Retinal pigment epithelial cell (primary cell): ENCODE results near the gene VWDE.

Source experiments
- DNase-seq: peaks from one replicate; pipeline ENCODE4 v3.0.0-alpha.2; 2010; ENCODE audit warnings: low read depth
- H3K4me3 ChIP-seq: 2 replicates; pipeline ENCODE4 v1.5.1; 2011; ENCODE audit warnings: mild to moderate bottlenecking, low read length, control low read depth, moderate library complexity
- TF ChIP-seq, protein P1 (sequence below): conservative IDR thresholded peaks from 2 replicates; pipeline ENCODE4 v1.5.1; 2011; ENCODE audit warnings: low read depth, low read length, control low read depth, inconsistent platforms

VWDE gene

GRCh38 chr7:12328888-12329770 lies 74.5 kb downstream of the VWDE start:
- TF ChIP-seq, protein P1, sequence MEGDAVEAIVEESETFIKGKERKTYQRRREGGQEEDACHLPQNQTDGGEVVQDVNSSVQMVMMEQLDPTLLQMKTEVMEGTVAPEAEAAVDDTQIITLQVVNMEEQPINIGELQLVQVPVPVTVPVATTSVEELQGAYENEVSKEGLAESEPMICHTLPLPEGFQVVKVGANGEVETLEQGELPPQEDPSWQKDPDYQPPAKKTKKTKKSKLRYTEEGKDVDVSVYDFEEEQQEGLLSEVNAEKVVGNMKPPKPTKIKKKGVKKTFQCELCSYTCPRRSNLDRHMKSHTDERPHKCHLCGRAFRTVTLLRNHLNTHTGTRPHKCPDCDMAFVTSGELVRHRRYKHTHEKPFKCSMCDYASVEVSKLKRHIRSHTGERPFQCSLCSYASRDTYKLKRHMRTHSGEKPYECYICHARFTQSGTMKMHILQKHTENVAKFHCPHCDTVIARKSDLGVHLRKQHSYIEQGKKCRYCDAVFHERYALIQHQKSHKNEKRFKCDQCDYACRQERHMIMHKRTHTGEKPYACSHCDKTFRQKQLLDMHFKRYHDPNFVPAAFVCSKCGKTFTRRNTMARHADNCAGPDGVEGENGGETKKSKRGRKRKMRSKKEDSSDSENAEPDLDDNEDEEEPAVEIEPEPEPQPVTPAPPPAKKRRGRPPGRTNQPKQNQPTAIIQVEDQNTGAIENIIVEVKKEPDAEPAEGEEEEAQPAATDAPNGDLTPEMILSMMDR: no peak
- H3K4me3 ChIP-seq: no peak overlapping the region
- no peak for DNase-seq

DNA sequence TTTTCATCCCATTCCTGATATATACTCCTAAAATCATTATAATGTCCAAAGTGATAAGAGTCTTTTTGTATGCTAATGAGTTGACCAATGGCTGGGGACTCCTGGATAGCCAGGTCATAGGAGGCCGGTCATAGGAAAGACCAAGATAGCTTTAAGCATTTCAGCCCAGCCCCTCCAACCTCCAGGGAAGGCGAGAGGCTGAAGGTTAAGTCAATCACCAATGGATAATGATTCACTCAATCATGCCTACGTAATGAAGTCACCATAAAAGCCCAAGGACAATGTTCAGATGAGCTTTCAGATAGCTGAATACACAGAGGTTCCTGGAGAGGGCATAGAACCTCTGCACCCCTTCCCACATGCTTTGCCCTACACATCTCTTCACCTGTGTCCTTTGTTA lies 75.7 kb downstream of the VWDE start:
- no peak for DNase-seq
- TF ChIP-seq, protein P1: no peak

DNA sequence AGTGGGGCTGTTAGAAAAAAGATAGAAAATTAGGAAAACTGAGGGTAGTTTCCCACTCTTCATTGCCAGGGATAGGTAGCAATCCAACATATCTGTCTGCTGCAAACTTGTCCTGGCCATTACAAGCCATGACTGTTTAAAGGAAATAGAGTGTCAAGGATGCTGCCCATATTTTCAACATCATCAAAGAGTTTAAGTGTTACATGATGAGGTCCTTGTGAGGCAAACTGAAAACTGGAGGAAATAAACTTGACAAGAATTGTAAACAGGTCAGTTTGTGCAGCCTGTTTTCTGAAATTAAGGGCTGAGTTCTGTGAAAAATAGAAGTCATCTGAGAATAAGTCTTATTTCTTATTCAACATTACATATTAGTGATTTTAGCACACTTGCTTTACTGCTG lies 78.0 kb downstream of the VWDE start:
- H3K4me3 ChIP-seq: no peak overlapping the region
- no peak for DNase-seq
- TF ChIP-seq, protein P1: no peak

More for the DNA sequence above, 75.7 kb downstream of the VWDE start:
- no peak overlapping the region for H3K4me3 ChIP-seq

DNA sequence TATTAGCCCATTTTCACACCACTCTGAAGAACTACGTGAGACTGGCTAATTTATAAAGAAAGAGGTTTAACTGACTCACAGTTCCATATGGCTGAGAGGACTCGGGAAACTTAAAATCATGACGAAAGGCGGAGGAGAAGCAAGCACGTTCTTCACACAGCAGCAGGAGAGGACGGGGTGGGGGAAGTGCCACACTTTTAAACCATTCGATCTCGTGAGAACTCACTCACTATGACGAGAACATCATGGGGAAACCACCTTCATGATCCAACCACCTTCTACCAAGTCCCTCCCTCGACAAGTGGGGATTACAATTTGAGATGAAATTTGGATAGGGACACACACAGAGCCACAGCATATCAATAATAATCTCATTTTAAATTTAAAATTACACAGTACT lies 80.2 kb downstream of the VWDE start:
- peak; percentile 10 for DNase-seq
- TF ChIP-seq, protein P1: no peak
- no peak overlapping the region for H3K4me3 ChIP-seq

DNA sequence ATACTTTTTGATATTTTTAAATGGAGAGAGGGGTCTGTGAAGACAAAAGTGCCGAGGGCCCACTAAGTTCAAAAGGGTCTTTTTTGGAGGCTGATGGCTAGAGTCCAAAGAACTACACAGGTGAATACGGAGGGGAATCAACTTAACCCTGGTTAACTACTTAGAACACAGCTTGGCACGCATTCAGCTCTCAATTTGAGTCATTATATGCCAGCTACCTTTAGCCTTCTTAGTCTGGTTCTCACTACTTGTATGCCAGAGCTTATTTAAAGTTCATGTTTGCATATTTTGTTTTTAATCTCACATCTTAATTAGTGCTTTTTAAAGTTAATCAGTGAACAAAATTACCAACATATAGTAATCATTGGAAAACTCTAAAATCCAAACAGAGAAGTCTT lies 80.8 kb downstream of the VWDE start:
- peak; percentile 34 for DNase-seq
- TF ChIP-seq, protein P1: no peak
- H3K4me3 ChIP-seq: no peak overlapping the region

DNA sequence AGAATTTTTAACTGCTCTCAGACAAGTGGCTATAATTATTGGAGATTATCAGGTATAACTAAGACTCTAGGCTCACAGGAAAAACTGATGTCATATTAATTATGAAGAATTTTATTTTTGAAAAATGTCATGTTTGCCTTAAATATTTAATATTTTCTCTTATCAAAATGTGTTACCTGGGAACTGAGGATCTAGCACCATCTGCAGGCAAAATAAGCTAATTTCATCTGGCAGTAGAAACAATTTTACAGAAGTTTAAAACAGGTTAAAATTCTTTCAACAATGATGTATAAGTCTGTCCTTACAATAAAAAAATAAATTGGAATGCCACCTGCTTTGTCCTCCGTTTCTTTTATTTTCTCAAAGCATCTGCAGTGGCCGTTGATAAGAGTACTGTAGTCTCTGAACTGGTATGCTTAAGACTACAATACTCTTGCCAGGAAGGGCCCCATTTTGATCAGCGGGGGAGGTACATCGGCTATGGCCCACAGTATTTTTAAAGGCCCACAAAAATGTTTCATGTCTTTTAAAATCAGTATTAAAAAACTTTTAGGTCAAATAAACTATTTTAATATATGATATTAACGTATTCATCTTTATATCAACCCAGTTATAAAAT lies 81.3 kb downstream of the VWDE start:
- peak; percentile 15 for DNase-seq
- no peak overlapping the region for H3K4me3 ChIP-seq
- TF ChIP-seq, protein P1: peak; percentile 71
